ENCODE measurements around the gene REEP6. TPM values are rescaled to one million over a fixed set of nuclear protein-coding genes. Genes with fewer than 3 reads are reported as not detected.

REEP6 gene
- total RNA-seq, 1 experiment from 2014 or later: 1.5 TPM

- DNase-seq (ENCODE audit: low read depth): no peak
Observed at GRCh38 chr19:1456121-1456900, 34.7 kb upstream of the REEP6 start.

GRCh38 chr19:1457031-1457739, 33.8 kb upstream of the REEP6 start:
- DNase-seq (ENCODE audit: low read depth): no peak

- no peak for DNase-seq (ENCODE audit: low read depth)
Observed at GRCh38 chr19:1457892-1458291, 33.1 kb upstream of the REEP6 start.

- no peak for DNase-seq (ENCODE audit: low read depth)
Observed at GRCh38 chr19:1459479-1459878, 31.5 kb upstream of the REEP6 start.

- no peak for DNase-seq (ENCODE audit: low read depth)
Observed at GRCh38 chr19:1460033-1460995, 30.7 kb upstream of the REEP6 start.

GRCh38 chr19:1461862-1462261, 29.1 kb upstream of the REEP6 start:
- no peak for DNase-seq (ENCODE audit: low read depth)

- DNase-seq (ENCODE audit: low read depth): no peak
Observed at GRCh38 chr19:1465191-1466016, 25.6 kb upstream of the REEP6 start.

GRCh38 chr19:1466018-1466460, 24.9 kb upstream of the REEP6 start:
- DNase-seq (ENCODE audit: low read depth): no peak

- no peak for DNase-seq (ENCODE audit: low read depth)
Observed at GRCh38 chr19:1466461-1467214, 24.3 kb upstream of the REEP6 start.

- no peak for DNase-seq (ENCODE audit: low read depth)
Observed at GRCh38 chr19:1467215-1467489, 23.8 kb upstream of the REEP6 start.

- no peak for DNase-seq (ENCODE audit: low read depth)
Observed at GRCh38 chr19:1467490-1468273, 23.3 kb upstream of the REEP6 start.

- no peak for DNase-seq (ENCODE audit: low read depth)
Observed at GRCh38 chr19:1468274-1468820, 22.6 kb upstream of the REEP6 start.

GRCh38 chr19:1468821-1469254, 22.1 kb upstream of the REEP6 start:
- DNase-seq (ENCODE audit: low read depth): peak; percentile 38

GRCh38 chr19:1469255-1470054, 21.5 kb upstream of the REEP6 start:
- DNase-seq (ENCODE audit: low read depth): no peak

- DNase-seq (ENCODE audit: low read depth): no peak
Observed at GRCh38 chr19:1470055-1470304, 21.0 kb upstream of the REEP6 start.

GRCh38 chr19:1470305-1471009, 20.5 kb upstream of the REEP6 start:
- no peak for DNase-seq (ENCODE audit: low read depth)

- DNase-seq (ENCODE audit: low read depth): no peak
Observed at GRCh38 chr19:1471010-1471514, 19.9 kb upstream of the REEP6 start.
